HG03457 (cell line): ENCODE results near the gene GPD2.

ENCODE experiments used
- ATAC-seq: cut with Tn5 transposase; IDR thresholded peaks from one replicate; pipeline ENCODE4 v1.9.1; 2021; ENCODE audit warnings: moderate number of reproducible peaks; ENCODE audit not compliant: unreplicated experiment

The GPD2 gene

GRCh38 chr2:156635646-156636045 is 199.5 kb downstream of the GPD2 start:
- ATAC-seq, result no peak
